LNCaP clone FGC (cell line): Measurements from ENCODE around the gene COL23A1.

ENCODE experiments used
- DNase-seq: peaks from one replicate; pipeline ENCODE4 v3.0.0-alpha.2; 2011; ENCODE audit warnings: low read depth
- H3K4me3 ChIP-seq: 2 replicates; pipeline ENCODE4 v1.5.1; 2011; ENCODE audit warnings: mild to moderate bottlenecking, low read depth, low read length, control low read depth
- CTCF ChIP-seq: IDR thresholded peaks from 2 replicates; pipeline ENCODE4 v1.5.1; 2012; ENCODE audit warnings: mild to moderate bottlenecking; ENCODE audit not compliant: control insufficient read depth, insufficient read depth; ENCODE audit errors: extremely low read depth

COL23A1 gene

DNA sequence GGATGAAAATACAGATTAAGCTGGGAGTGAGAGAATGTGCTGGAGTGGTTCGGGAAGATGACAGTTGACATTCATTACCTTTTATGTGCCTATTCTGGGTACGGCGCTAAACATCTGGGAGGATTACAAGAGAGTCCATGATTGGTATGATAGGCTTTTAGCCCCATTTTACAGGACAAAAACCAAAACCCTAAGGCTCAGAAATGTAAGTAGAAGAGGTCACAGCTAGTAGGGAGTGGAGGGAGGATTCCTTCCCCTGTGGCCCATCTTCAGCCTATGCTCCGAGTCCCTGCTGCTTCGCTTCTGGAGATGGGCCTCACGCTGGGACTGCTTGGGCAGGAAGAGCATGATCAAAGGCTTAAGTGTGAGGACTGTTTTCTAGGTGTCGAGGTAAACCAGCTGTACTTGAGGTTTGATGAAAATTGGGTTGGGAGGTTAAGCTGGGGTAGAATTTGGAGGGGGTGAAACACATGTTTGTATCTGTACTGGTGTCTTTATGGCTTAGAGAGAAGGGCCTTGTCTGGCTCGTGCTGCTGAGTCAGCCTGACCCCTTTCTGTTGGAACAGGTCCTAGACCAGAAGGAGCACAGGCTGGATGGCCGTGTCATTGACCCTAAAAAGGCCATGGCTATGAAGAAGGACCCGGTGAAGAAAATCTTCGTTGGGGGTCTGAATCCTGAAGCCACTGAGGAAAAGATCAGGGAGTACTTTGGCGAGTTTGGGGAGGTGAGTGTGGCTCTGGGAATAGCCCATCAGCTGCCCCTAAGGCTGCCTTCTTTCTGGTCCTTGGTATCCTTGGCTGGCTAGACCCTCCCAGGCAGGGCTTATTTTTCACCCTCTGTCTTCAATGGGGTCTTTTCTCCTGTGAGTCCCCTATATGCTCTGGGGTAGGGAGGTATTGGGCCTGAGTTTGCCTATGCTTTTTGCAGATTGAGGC is 383.8 kb downstream of the COL23A1 start:
- no peak for TF ChIP-seq CTCF
- H3K4me3 ChIP-seq, result peak overlapping the region; percentile 80
- no peak for DNase-seq

DNA sequence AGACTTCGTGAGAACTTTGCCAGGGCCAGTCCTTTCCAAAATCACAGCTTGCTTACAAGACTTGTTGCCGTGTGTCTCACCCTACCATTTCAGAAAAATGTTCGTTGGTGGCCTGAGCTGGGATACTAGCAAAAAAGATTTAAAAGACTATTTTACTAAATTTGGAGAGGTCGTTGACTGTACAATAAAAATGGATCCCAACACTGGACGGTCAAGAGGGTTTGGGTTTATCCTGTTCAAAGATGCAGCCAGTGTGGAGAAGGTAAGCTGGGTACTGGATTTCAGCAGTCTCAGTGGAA is 384.5 kb downstream of the COL23A1 start:
- DNase-seq, result no peak
- H3K4me3 ChIP-seq, result peak overlapping the region; percentile 80
- TF ChIP-seq CTCF, result no peak

- no peak for TF ChIP-seq CTCF
- peak overlapping the region; percentile 80 for H3K4me3 ChIP-seq
- DNase-seq, result peak; percentile 46
Measured at GRCh38 chr5:178204935-178205748, 385.1 kb downstream of the COL23A1 start.

- H3K4me3 ChIP-seq, result peak within 1 kb of the TSS; percentile 80
- no peak for TF ChIP-seq CTCF
- peak; percentile 88 for DNase-seq
Measured at GRCh38 chr5:178204182-178204934, 385.8 kb downstream of the COL23A1 start, which contains the start of gene HNRNPAB. Gene HNRNPAB (plus strand): TSS chr5:178204533. CDS start chr5:178204838, 305 bp downstream.

DNA sequence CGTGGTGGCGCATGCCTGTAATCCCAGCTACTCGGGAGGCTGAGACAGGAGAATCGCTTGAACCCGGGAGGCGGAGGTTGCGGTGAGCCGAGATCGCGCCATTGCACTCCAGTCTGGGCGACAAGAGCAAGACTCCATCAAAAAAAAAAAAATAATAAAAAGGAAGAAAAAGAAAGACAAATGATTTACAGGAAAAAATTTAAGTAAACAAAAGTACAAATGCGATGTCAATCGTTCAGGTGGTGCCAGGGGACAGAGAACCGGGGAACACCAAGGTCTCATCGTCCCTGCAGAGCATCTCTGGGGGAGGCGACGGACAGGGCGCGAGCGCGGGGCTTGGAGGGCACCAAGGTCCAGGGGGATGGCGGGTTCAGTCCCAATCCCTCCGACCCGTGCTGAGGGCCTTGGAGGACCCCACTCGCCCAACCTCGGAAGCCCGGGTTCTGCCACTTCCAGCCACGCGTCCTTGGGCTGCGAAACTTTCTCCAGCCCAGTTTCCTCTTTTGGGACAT is 386.5 kb downstream of the COL23A1 start:
- no peak for DNase-seq
- TF ChIP-seq CTCF, result no peak
- H3K4me3 ChIP-seq, result peak overlapping the region; percentile 80

GRCh38 chr5:178202541-178202940 is 387.7 kb downstream of the COL23A1 start:
- no peak for DNase-seq
- H3K4me3 ChIP-seq, result no peak overlapping the region
- TF ChIP-seq CTCF, result no peak
